ENCODE results near the gene PPP3R1.

The PPP3R1 gene

DNA sequence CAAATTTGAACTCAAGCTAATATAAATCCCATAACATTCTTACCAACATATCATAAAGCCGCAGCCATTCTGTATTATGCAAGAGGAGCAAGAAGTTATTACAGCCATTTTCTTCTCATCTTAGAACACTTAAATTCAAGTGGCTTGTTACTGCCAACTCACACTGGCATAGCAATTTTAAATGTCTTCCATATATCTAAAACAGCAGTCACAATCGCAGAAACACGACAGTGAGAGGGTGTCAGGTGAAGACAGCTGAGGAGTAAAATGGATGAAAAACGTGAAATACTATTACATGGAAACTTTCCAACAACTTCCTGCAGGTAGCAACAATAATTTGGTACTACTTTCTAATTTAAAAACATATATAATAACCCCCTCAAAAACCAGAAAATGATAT, 17.9 kb downstream of the PPP3R1 start:
- DNase-seq (ENCODE audit: low spot score): no peak

DNA sequence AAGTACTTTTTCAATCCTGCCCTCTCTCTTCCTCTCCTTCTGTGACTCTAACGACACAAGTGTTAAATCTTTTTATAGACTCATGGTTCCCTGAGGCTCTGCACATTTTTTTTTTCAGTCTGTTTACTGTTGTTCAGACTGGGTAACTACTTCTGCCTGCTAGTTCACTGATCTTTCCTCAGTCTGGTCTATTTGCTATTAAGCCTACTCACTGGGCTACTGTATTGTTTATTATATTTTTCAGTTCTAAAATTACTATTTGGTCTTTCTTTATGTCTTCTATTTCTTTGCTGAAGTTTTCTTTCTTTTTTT, 21.3 kb downstream of the PPP3R1 start:
- DNase-seq (ENCODE audit: low spot score): no peak

DNA sequence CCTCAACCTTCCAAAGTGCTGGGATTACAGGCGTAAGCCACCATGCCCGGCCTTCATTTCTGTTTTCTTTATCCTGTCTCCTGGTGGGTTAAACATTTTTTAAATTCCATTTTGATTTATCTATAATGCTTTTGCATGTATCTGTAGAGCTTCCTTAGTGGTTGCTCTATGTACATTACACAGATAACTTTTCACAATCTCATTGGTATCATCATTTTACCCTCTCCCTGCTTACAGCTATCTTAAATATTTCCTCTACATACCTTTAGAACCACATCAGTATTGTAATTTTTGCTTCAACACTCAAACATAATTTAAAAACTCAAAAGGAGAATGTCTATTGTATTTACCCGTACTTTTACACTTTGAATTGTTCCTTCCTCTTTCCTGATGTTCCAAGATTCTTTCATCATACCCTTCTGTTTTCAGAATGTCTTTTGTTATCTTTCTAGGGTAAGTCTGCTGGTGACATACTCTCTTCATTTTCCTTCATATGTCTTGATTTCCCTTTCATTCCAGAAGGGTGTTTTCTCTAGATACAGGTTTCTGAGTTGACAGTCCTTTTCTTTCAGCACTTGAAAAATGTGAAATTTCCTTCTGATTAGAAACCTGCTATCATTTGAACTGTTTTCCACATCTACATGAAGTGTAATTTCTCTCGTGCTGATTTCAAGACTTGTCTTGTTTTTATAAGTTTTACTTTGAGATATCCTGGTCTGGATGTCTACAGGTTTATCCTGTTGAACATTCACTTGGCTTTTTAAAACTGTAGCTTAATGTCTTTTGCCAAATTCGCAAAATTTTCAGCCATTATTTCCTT, 21.9 kb downstream of the PPP3R1 start:
- no peak for DNase-seq (ENCODE audit: low spot score)

DNA sequence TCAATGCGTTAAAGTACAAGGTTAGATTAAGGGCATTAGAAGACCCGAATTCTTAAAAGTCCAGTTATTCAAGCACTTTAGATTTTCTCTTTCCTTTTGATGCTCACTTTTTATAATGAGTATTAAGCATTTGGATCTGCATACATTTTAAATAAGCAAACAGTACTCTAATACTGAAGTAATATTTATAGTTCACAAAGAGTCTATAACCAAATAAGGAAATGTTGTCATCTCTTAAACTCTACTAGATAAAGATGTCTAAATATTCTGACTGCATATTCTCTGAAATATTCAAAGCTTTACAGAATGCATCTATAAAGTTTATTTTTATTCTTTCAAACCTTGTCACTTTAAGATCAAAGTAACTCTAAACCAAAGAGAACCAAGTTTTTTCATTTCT, 25.5 kb downstream of the PPP3R1 start:
- no peak for DNase-seq (ENCODE audit: low spot score)

DNA sequence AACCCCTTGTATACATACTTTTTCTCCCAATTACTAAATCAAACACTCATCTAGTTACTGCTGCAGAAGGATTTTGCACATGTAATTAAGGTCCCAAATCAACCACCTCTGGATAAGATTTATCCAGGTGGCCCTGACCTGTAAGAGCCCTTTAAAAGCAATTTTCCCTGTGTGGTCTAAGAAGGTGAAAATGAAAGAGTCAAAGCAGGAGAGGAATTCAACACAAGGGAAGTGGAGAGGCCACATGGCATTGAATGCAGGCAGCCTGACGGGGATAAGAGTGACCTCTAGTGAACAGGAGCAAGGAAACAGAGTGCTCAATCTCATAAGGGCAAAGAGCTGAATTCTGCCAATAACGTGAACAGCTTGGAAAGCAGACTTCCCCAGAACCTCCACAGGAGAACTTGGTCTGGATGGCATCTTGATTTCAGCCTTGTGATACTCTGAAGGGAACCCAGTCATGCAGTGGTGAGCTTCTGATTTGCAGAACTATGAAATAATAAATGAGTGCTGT, 27.2 kb downstream of the PPP3R1 start:
- DNase-seq (ENCODE audit: low spot score): peak; percentile 12

DNA sequence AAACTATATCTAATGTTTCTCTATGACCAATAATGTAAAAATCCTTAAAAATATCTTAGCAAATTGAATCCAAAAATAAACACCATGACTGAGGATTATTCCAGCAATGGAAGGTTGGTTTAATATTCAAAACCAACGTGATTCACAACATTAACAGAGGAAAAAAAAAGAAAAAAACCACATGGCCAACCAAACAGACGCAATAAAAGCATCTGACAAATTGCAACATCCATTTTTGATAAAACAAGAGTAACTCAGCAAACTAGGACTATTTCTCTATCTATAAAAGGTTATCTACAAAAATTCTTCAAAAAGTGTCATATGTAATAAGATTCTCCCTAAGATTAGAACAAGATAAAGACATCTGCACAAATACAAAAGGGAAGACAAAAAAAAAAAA, 28.9 kb downstream of the PPP3R1 start:
- DNase-seq (ENCODE audit: low spot score): no peak

DNA sequence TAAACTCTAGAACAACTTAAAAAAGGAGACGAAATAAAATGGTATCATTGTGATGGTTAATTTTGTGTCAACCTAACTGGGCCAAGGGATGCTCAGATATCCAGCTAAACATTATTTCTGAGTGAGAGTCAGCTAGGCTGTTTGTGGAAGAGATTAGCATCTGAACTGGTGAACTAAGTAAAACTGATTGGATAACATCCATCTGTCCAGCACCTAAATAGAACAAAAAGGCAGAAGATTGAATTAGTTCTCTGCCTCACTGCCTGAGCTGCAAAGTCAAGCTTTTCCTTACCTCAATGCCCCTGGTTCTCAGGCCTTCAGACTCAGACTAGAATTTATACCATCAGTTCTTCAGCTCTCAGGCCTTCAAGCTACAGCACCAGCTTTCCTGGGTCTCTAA, 30.0 kb downstream of the PPP3R1 start:
- DNase-seq (ENCODE audit: low spot score): no peak

DNA sequence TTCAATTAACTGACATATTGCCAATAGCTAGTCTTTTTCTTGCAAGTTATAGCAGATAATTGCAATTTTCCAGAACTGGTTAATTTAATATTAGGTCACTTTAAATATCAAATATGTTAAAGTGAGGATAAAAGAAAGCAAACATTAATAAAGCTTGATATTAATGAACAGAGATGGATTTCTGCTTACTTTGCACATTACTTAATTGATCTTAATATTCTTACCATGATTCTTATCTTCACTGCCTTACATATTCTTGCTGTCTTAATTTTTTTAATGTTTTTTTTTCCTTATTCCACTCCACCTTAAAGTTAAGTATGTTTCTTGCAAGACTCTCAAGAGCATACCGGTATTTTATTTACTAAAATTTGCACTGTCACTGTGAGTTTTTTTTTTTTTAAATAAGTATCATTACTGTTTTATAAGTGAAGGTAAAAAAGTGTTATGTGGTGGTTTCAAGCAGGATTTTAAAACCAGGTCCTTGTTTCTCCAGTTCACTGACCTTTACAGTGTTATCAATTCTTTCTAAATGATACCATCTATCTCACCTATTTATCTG, 33.9 kb downstream of the PPP3R1 start:
- no peak for DNase-seq (ENCODE audit: low spot score)

DNA sequence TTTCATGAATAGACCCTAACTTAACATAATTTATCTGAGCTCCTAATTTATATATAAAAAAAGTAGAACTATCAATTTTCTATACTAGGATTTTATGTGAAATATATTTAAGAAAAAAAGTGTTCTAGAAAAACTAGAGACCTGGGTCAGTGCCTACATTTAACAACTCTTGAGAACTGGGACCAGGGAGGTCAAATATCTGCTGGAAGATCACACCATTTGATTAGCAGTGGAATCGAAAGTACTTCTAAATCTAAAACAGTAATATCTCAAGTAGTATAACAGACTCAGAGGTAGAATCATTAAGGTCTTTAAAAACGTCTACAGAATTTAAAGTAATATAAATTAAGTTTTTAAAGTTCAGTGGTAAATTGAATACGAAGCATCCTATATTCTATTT, 34.6 kb downstream of the PPP3R1 start:
- no peak for DNase-seq (ENCODE audit: low spot score)

DNA sequence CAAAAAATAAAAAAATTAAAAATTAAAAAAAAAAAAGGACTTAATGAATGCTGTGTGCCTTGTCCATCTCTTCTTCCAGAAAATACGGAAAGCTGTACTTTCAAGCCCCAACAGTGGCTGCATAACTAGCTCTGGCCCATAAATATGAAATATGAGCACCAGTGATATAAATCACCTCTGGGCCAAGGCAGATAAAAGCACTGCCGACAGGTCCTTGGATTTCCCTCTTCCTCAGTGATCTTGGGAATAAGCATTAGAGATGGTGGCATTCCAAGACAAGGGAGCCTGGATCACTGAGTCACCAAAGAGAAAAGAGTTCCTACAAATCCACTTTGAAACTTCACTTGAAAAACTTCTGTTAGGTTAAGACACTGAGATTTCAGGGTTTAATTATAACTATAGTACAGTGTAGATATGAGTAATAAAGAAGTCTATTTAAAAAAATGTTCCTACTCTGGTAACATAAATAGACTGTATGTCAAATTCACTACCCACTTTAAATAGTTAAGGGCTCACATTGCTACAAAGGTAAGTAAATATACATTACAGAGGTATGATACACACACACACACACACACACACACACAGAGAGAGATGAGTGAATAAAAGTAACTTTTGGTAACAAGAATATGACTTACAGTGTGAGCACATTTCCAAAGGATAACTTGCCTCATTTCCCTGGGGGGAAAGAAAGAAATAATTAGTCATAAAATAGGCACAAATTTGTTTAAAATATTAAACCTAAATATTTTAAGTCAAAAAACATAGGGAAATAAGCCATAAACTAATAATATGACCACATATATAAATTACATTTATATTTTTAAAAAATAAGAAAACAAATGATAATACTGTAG, 35.6 kb downstream of the PPP3R1 start:
- DNase-seq (ENCODE audit: low spot score): no peak

DNA sequence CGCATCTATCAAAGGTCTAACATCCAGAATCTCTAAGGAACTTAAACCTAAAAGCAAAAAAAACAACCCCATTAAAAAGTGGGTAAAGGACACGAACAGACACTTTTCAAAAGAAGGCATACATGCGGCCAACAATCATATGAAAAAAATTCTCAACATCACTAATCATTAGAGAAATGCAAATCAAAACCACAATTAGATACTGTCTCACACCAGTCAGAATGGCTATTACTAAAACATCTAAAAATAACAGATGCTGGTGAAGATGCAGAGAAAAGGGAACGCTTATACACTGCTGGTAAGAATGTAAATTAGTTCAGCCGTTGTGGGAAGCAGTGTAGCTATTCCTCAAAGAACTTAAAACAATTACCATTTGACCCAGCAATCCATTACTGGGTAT, 38.0 kb downstream of the PPP3R1 start:
- DNase-seq (ENCODE audit: low spot score): no peak

DNA sequence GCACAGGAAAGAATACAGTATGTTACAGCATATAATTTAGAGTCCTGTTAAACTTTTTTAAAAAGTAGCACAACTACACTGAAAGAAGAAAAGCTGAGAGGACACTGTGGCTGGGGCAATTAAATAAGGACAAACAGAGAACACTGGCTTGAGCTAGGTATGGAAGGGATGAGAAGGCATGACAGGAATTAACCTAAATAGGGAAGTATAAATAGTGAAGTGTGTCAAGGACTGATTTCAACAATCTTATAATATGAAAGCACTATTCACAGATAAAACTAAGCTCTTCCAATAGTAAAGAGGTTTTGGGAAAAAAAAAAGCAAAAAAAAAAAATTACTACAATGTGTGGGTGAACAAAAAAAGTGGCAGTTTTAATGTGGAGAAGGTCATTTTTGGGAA, 45.5 kb downstream of the PPP3R1 start:
- no peak for DNase-seq (ENCODE audit: low spot score)

DNA sequence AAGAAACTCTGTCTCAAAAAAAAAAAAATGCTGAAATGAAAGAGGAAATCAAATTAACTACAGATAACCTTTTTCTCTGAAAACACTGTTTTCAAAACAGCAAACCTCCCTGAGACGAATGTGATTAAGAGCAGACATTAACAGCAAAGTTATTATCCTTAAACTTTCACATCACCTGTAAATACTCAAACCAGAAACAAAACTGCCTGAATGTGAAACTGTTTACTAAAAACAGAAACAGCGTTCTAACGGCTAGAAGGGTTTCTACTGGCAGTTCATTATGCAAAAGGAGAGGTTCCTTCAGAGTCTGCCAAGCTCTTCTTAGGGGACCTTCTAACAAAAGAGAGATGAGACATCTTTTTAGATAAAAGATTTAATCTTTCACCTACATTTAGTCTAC, 48.7 kb downstream of the PPP3R1 start:
- peak; percentile 88 for DNase-seq (ENCODE audit: low spot score)

DNA sequence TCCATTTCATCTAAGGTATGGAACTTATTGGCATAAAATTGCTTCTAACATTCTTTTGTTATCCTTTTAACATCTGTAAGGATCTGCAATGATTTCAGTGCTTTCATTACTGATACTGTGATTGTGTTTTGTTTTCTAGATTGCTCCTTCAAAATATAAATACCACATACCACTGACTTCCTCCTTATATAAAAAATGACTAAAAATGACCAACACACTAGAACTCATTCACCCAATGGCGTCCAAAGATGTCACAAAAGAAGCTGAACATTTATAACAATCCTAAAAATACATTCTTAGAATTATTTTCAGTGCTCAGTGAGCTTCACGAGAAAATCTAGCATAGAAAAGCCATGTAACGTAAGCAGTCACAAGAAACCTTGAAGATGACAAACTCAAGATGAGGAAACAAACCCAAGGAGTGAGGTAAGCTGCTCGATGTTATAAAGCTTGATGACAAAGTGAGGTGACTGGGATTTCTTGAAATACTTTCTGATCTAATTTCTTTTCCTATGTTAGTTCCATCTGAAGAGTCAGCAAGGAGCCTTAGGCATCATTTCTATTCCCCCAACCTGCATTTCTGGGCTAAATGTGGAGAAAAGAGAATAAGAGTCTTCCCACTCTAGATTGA, 52.1 kb downstream of the PPP3R1 start:
- DNase-seq (ENCODE audit: low spot score): no peak

DNA sequence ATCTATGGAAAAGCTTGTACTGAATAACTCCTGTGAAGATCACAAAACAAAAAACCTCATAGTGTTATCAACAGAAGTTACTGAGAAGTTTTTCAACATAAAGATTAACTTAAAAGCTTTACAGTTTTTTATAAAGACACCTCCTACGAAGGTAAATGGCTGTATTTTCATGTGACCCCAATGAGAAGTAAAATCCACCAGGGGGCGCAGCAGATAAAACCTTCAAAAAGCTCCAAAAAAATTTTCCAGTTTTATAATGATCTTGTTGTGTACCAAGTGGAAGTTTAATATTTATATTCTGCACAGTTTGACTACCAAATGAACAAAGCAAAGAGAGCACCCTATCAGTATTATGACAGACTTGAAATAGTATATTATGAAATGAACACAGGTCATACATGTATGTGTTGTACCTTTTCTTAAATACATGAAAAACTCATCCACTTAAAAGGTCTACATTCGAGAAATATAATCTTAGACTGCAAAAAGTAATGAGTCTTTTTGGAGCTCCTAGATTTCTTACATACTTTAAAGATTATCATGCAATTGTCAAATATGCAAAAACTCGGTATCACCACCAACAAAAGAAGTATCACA, 56.1 kb downstream of the PPP3R1 start:
- DNase-seq (ENCODE audit: low spot score): peak; percentile 41

DNA sequence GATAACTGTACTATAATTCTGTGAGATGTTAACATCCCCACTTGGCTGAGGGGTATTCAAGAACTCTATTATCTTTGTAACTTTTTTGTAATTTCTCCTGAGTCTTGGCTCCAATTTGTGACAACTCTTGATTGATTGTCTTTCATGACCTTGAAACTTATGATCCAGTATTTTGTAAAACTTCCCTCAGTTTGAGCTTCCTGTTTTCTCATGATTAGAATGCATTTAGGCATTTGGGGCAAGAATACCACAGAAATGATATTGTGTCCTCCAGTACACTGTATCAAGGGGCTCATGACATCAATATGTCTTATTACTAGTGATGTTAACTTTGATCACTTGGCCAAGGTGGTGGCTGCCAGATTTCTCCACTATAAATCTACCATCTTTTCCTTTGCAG, 57.2 kb downstream of the PPP3R1 start:
- DNase-seq (ENCODE audit: low spot score): no peak

DNA sequence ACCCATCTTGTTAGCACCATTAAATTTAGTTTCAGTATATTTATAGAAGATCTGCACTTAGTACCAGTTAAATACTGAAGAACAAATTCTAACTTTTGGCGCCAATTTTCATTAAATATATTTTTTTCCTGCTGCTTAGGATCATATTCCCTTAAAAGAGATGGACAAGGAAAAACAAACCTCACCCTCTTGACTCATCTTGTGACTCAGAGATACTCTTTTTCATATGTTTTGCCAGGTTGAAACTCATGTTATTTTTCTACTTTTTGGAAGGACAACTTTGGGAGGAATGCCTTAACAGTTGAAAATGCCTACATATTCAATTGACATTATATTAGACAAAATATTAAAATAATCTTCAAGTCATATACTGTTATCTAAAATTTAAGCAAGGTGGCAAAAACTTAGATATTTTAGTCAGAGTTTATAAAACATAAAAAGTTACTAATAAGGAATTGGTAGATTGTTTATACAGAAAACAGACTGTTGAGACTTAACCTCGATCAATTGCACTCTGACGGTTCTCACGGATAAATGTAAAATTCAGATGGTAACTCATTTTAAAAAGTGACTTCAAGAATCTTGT, 58.5 kb downstream of the PPP3R1 start:
- no peak for DNase-seq (ENCODE audit: low spot score)

DNA sequence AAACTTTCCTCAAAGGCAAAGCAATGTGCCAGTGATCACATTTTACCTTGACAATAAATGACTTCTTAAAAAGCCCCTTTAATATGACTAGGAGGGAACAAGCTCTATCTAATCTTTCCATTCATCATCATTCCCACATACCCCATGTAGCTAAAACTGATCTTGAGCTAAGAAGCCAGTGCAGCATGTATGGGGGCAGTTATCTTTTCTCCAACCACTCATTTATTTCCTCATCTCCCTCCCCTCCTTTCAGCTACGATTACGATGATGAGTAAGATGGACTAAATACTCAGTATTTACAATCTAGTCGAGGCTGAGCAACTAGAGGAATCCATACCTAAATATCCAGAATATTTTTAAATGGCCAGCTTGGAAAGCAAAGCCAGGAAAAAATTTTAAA, 59.2 kb downstream of the PPP3R1 start:
- no peak for DNase-seq (ENCODE audit: low spot score)

DNA sequence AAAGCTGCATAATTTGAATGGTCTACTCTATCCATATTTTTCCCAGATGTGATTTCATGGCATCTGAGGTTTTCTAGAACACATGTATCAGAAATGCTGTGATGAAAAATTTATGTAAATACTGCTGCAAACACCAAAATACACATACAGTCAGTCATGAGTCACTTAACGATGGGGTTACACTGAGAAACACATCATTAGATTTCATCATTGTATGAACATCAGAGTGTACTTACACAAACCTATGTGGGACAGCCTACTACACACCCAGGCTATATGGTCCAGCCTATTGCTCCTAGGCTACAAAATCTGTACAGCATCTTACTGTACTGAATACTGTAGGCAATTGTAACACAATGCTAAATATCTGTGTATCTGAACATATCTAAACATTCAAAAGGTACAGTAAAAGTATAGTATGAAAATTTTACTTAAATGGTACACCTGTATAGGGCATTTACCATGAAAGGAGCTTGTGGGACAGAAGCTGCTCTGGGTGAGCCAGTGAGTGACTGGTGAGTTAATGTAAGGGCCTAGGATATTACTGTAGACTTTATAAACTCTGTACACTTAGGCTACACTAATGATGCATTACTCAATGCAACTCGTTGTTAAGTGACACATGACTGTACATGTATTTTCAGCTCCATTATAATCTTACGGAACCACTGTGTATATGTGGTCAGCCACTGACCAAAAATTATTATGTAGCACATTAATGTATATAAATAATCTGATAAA, 61.2 kb downstream of the PPP3R1 start:
- peak; percentile 6 for DNase-seq (ENCODE audit: low spot score)

DNA sequence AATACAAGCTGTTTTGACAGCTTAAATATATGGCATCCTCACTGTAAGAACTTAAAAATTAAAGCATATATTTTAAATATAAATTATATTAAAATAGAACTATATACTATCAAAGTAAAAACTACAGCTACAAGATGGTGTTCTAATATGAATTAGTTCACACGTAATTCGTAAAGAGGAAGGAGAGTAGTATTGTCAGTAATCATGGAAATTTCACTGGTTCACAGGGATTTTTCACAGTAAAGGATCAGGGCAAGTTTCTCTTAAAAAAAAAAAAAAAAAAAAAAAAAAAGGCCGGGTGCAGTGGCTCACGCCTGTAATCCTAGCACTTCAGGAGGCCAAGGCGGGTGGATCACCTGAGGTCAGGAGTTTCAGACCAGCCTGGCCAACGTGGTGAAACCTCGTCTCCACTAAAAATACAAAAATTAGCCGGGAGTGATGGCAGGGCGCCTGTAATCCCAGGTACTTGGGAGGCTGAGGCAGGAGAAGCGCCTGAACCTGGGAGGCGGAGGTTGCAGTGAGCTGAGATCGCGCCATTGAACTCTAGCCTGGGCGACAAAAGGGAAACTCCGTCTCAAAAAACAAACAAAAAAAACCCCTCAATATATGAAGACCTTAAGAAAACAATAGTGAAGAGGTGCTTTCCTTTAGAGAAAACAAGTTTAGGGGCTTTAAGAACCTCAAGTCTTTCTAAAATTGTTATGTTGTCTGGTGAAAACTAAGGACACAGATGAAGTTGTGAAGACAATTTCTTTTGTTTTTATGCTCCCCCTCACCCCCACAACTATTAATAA, 62.1 kb downstream of the PPP3R1 start:
- DNase-seq (ENCODE audit: low spot score): no peak

Data from activated CD4-positive, alpha-beta T cell treated with anti-CD3 and anti-CD28 coated beads, Interleukin-2, Interleukin-4, amounts not matched to agents 100 ng/mL and 50 ng/mL, durations not matched to agents 16 hours and 8 hours (primary cell).